GM21390 (cell line): ENCODE results near the gene SLC18A3.

Experiments
- ATAC-seq: cut with Tn5 transposase; IDR thresholded peaks from one replicate; pipeline ENCODE4 v1.9.1; 2021; ENCODE audit not compliant: unreplicated experiment

The SLC18A3 gene

DNA sequence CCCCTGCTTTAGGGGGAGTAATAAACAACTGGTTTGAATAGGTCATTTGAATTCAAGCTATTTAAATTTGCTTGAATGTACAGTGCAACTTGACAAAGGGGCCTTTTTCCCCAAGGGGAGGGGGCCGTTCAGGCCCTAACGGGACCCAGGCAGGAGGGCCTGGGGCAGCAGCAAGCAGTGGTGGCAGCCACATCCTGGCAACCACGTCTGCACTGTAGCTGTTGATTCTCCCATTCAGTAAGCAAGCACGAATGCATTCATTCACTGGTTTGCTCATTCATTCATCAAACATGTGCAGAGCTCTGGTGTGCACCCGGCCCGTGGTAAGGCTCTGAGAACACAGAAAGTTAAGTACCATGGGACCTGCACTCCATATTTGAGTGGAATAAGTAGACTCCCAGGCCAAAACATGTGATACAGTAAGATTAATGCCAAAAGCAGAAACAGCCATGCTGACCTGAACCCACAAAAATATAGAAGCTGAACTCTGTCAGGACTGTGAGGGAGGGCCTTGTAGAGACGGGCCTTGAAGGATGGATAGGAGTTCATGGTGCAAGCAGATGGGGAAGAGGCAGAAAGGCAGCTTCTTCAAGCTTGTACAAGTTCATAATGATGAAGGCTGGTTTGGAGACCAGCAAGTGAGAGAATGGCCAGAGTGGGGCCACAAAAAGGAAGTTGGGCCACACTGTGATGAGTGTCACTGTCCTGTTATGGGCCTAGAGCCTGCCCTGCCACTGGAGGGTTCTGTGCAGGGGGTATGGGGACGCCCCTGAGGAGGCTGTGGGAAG is 40.0 kb downstream of the SLC18A3 start:
- ATAC-seq = no peak

GRCh38 chr10:49650724-49651034 is 40.6 kb downstream of the SLC18A3 start:
- no peak for ATAC-seq

GRCh38 chr10:49651039-49651835 is 41.1 kb downstream of the SLC18A3 start:
- ATAC-seq = no peak

DNA sequence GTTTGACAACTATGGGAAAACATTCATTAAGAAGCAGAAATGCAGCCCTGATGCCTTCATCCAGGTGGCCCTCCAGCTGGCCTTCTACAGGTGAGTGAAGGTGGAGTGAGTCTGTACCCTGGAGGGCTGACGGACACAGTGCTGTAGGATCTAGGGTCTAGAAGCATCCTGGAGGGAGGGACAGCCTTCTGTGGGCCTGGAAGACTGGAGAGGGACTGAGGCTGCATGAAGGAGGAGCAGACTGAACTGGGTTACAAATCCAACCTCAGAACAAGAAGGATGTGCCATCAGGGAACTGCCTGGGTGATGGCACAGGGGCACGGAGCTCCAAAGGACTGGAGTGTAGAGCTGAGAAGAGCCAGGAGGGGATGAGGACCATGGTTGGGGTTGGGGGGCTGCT is 41.8 kb downstream of the SLC18A3 start:
- no peak for ATAC-seq

DNA sequence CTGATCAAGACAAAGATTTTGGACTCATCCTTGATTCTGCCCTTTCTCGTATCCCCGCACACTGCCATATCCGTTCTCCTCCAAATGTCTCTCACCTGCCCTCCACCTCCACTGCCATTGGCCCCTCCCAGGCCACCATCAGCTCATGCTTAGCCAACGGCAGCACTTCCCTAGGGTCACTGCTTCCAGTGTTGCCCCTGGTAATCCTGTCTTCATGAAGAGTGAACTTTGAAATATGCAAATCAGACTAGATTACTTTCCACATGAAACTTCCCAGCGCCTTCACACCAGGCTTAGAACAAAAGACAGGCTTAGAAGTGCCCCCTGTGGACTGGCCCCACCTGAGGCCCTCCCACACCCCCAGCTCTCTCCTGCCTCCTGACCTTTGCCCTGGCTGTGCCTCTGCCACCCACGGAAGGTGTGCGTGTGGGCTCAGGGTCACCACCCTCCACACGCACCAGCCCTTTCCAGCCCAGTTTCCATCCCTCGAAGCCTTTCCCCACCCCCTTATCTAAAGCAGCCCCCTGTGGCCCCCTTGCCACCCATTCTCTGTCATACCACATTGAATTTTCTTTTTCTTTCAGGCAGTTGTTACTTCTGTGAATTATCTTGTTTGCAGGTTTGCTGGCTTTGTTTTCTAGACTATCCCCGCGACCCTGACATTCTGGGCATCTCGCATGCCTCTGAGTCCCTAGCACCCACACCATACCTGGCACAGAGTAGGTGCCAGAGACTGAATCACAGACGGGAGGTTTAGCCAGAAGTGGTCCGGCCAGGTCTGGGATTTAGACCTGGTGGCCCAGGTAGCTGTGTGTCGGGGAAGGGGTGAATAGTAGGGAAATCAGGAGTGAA is 42.5 kb downstream of the SLC18A3 start:
- ATAC-seq = no peak

DNA sequence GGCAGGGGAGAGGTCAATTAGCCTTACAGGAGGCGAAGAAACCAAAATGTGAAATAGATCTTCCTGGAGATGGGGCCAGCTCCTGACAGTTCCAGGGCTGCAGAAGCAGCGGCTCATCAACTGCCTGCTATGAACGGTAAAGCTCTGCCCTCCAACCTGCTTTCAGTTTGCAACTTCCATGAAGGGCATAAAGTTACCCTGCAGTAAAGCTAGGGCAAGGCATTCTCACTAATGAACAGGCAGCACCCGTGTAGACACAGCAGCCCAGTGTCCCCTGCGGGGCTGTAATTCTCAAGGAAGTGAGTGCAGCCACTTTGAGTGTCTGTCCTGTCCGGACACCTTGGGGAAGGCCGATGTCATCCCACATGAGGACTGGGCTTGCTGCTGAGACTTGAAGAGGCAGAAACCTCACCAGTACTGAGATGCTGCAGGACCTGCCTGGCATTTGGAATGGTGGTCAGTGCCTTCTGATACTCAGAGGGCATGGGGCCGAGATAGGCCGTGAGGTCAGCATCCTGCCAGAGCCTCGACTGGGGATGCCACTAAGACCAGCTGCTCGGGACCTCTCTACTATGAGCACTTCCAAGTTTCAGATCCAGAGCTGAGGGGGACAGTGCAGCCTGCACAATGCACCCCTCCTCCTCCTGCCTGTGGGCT is 43.3 kb downstream of the SLC18A3 start:
- ATAC-seq = no peak

GRCh38 chr10:49654036-49654693 is 44.1 kb downstream of the SLC18A3 start:
- ATAC-seq = no peak

- no peak for ATAC-seq
Measured at GRCh38 chr10:49655099-49655498, 45.0 kb downstream of the SLC18A3 start.

DNA sequence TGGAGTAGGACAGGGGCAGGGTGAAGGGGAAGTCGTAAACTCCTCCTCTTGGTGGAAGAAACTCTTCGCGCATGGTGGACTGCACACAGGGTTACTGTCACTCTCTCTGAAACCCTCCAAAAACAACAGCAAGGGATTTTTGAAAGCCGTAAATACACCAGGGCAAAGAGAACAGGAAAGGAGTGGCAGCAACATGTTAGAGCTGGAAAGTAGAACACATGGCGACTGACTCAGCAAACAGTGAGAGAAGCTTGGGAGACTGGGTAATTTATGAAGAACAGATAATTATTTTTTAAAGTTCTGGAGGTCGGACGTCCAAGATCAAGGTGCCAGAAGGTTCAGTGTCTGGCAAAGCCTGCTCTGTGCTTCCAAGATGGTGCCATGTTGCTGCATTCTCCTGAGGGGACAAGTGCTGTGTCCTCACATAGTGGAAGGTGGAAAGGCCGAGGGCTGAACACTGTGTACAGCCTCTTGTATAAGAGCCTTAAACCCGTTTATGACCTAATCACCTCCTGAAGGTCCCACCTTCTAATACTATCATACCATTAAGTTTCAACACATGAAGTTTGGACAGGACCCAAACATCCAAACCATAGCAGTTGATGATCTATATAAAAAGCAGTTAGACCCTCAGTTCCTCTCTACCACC is 46.9 kb downstream of the SLC18A3 start:
- no peak for ATAC-seq

GRCh38 chr10:49657606-49658005 is 47.5 kb downstream of the SLC18A3 start:
- no peak for ATAC-seq

- no peak for ATAC-seq
Measured at GRCh38 chr10:49661140-49661856, 51.2 kb downstream of the SLC18A3 start.
